Panc1 (cell line): ENCODE data around the gene ZNF398.

Experiments used
- SIN3A ChIP-seq: IDR thresholded peaks from 2 replicates; pipeline ENCODE4 v1.6.1; 2012; ENCODE audit warnings: low read depth, mild to moderate bottlenecking, low read length, moderate library complexity, borderline replicate concordance; ENCODE audit not compliant: insufficient read depth
- TF ChIP-seq, protein P1 (sequence below): fragments of 450-650 bp; IDR thresholded peaks from 2 replicates; pipeline ENCODE4 v1.5.1; 2017; ENCODE audit warnings: mild to moderate bottlenecking

DNA sequence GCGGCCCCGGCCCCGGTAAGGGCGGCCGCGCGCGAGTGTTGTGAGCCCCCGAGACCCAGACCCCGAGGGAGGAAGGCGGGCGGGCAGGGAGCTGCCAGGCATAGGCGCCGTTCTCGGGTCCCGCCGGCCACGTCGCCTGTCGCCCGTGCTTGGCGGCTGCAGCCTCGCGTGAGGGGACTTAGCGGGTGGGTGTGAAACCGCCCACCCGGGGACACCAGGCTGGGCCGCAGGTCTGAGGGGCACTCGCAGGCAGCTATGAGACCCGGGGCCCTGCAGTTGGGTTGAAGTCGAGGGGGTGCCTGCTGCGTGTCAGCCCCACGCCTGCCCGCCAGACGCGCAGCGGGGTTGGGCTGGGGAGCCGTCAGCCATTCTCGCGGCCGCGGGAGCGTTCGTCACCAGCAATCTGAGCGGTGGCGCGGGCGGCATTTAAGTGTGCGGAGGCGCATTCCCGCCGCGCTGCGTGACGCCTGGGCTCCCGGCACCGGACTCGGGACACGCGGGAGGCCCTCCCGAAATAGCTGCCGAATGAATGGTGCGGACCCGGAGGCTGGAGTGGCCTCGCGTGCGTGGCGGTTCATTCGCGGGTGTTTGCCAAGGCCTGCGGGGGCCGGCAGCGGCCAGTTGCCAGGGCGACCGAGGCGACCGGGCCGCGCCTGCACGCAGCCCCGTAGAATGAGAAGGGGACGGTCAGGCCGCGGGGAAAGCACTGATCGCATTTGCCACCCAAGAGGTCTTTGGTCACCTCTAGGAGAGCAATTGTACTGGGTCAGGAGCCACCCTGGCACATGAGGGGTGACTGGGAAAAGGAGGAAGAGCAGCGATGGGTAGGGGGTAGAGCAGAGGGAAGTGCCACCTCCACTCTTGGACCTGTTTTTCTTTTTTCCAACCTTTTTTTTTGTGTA, 750 bp downstream of the ZNF398 start:
- TF ChIP-seq, protein P1, sequence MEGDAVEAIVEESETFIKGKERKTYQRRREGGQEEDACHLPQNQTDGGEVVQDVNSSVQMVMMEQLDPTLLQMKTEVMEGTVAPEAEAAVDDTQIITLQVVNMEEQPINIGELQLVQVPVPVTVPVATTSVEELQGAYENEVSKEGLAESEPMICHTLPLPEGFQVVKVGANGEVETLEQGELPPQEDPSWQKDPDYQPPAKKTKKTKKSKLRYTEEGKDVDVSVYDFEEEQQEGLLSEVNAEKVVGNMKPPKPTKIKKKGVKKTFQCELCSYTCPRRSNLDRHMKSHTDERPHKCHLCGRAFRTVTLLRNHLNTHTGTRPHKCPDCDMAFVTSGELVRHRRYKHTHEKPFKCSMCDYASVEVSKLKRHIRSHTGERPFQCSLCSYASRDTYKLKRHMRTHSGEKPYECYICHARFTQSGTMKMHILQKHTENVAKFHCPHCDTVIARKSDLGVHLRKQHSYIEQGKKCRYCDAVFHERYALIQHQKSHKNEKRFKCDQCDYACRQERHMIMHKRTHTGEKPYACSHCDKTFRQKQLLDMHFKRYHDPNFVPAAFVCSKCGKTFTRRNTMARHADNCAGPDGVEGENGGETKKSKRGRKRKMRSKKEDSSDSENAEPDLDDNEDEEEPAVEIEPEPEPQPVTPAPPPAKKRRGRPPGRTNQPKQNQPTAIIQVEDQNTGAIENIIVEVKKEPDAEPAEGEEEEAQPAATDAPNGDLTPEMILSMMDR, result no peak
- TF ChIP-seq SIN3A, result no peak; the same call in 1 of the 2 replicates
